Smooth muscle cell (in vitro differentiated cells): Measurements from ENCODE around the gene OR4E1. TPM values are rescaled to one million over a fixed set of nuclear protein-coding genes. Genes with fewer than 3 reads are reported as not detected.

Source experiments
- DNase-seq: peaks from one replicate; lab custom pipeline; 2025; ENCODE audit not compliant: unreplicated experiment; lab: John Stamatoyannopoulos, UW
- H2AFZ ChIP-seq: fragments of 200-600 bp; sonication (generic); 2 replicates; pipeline ENCODE4 v1.6.0; 2016; ENCODE audit warnings: antibody characterized with exemption, low read depth, mild to moderate bottlenecking
- H3F3A ChIP-seq: fragments of 200-600 bp; sonication (generic); 2 replicates; pipeline ENCODE4 v1.6.0; 2017; ENCODE audit warnings: antibody characterized with exemption, low read depth
- H3K27ac ChIP-seq: fragments of 200-600 bp; sonication (generic); 2 replicates; pipeline ENCODE4 v1.5.1; 2016; ENCODE audit warnings: low read depth, mild to moderate bottlenecking
- H3K27me3 ChIP-seq: fragments of 200-600 bp; sonication (generic); 2 replicates; pipeline ENCODE4 v1.6.1; 2016; ENCODE audit warnings: low read depth, mild to moderate bottlenecking
- H3K36me3 ChIP-seq: fragments of 200-600 bp; sonication (generic); 2 replicates; pipeline ENCODE4 v1.5.1; 2016; ENCODE audit warnings: low read depth
- H3K4me1 ChIP-seq: fragments of 200-600 bp; sonication (generic); 2 replicates; pipeline ENCODE4 v1.5.1; 2016; ENCODE audit warnings: low read depth
- H3K4me2 ChIP-seq: fragments of 200-600 bp; sonication (generic); 2 replicates; pipeline ENCODE4 v1.6.0; 2016; ENCODE audit warnings: mild to moderate bottlenecking
- H3K4me3 ChIP-seq: fragments of 200-600 bp; sonication (generic); 2 replicates; pipeline ENCODE4 v1.5.1; 2016; ENCODE audit warnings: mild to moderate bottlenecking
- H3K79me2 ChIP-seq: fragments of 200-600 bp; sonication (generic); 2 replicates; pipeline ENCODE4 v1.6.0; 2016; ENCODE audit warnings: low read depth, mild to moderate bottlenecking
- H3K9ac ChIP-seq: fragments of 200-600 bp; sonication (generic); 2 replicates; pipeline ENCODE4 v1.6.0; 2016; ENCODE audit warnings: low read depth
- H3K9me3 ChIP-seq: fragments of 200-600 bp; sonication (generic); replicated peaks from 2 replicates; pipeline ENCODE4 v1.5.1; 2016; ENCODE audit warnings: low read depth
- H4K20me1 ChIP-seq: fragments of 200-600 bp; sonication (generic); 2 replicates; pipeline ENCODE4 v1.6.0; 2016; ENCODE audit warnings: low read depth
- WGBS: methylation state at CpG from one replicate; pipeline ENCODE4 v1.1.7; 2016; ENCODE audit warnings: low lambda C conversion rate; 5-methylcytosine and 5-hydroxymethylcytosine counted together
- polyA plus RNA-seq: library from polyadenylated mRNA; unstranded; fragments of >200 nt; fragmentation: Nextera tagmentation; extraction: Ambion mirVana; gene quantifications from 2 replicates; pipeline ENCODE4 v1.2.1, GENCODE V29; 2016
- total RNA-seq: library from RNA; depleted of rRNA; stranded (reverse); fragments of >200 nt; gene quantifications from 2 replicates; pipeline ENCODE4 v1.2.3, GENCODE V29; 2014
- TF ChIP-seq, protein P1 (sequence below): fragments of 200-600 bp; sonication (generic); IDR thresholded peaks from 2 replicates; pipeline ENCODE4 v1.5.1; 2017; ENCODE audit warnings: borderline replicate concordance, mild to moderate bottlenecking, antibody characterized with exemption; ENCODE audit not compliant: insufficient read depth, poor library complexity, severe bottlenecking

Gene OR4E1
- total and polyA plus RNA-seq, 2 experiments from 2014 or later = not detected

DNA sequence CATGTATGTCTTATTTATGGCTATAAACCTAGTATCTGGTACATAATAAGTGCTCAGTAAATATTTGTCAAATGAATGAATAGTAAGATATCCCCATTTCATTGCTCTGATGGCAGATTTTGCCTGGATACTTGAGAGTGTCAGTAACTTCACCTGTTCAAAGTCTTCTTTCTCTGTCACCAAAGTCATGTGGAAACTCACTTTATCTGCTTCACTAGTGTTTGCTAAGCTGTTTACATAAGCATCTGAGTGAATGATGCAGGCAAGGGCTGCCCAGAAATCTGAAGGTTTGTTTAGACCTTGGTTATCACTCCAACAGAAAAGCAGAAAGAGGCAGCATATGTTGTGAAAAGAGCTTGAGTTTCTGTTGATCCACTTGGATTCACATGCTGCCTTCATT, 4.3 kb downstream of the OR4E1 start:
- H3K4me2 ChIP-seq = no peak overlapping the region
- TF ChIP-seq, protein P1, sequence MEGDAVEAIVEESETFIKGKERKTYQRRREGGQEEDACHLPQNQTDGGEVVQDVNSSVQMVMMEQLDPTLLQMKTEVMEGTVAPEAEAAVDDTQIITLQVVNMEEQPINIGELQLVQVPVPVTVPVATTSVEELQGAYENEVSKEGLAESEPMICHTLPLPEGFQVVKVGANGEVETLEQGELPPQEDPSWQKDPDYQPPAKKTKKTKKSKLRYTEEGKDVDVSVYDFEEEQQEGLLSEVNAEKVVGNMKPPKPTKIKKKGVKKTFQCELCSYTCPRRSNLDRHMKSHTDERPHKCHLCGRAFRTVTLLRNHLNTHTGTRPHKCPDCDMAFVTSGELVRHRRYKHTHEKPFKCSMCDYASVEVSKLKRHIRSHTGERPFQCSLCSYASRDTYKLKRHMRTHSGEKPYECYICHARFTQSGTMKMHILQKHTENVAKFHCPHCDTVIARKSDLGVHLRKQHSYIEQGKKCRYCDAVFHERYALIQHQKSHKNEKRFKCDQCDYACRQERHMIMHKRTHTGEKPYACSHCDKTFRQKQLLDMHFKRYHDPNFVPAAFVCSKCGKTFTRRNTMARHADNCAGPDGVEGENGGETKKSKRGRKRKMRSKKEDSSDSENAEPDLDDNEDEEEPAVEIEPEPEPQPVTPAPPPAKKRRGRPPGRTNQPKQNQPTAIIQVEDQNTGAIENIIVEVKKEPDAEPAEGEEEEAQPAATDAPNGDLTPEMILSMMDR = no peak
- DNase-seq = no peak

GRCh38 chr14:21668377-21668776, 5.2 kb downstream of the OR4E1 start:
- no peaks in the 10 kb centered on the region for H3K79me2 ChIP-seq
- H3K36me3 ChIP-seq = no peaks in the 10 kb centered on the region
- no peaks in the 10 kb centered on the region for H3F3A ChIP-seq
- no peak overlapping the region for H2AFZ ChIP-seq
- no peaks in the 10 kb centered on the region for H3K9me3 ChIP-seq
- TF ChIP-seq, protein P1 = no peak
- no peak overlapping the region for H3K9ac ChIP-seq
- 54% methylated on average over 3 of the region's 3 CpGs for WGBS
- no peak overlapping the region for H3K27ac ChIP-seq
- H4K20me1 ChIP-seq = no peaks in the 10 kb centered on the region
- H3K4me1 ChIP-seq = no peaks in the 10 kb centered on the region
- H3K27me3 ChIP-seq = no peaks in the 10 kb centered on the region
- peak overlapping the region; percentile 15 for H3K4me2 ChIP-seq
- no peak overlapping the region for H3K4me3 ChIP-seq
- DNase-seq = no peak

More for the DNA sequence above, 4.3 kb downstream of the OR4E1 start:
- no peak overlapping the region for H2AFZ ChIP-seq
- H3K4me1 ChIP-seq = no peaks in the 10 kb centered on the region
- H3K9me3 ChIP-seq = no peaks in the 10 kb centered on the region
- H3F3A ChIP-seq = no peaks in the 10 kb centered on the region
- H3K27ac ChIP-seq = no peak overlapping the region
- no peak overlapping the region for H3K9ac ChIP-seq
- H3K27me3 ChIP-seq = no peaks in the 10 kb centered on the region
- no peaks in the 10 kb centered on the region for H4K20me1 ChIP-seq
- no peak overlapping the region for H3K4me3 ChIP-seq
- H3K79me2 ChIP-seq = no peaks in the 10 kb centered on the region
- H3K36me3 ChIP-seq = no peaks in the 10 kb centered on the region

- TF ChIP-seq, protein P1 = no peak
- Histone ChIP-seq H3F3A (no peaks in the 10 kb centered on the region), H2AFZ (no peak overlapping the region), H3K27me3 (no peaks in the 10 kb centered on the region), H3K9ac (no peak overlapping the region), H3K79me2 (no peaks in the 10 kb centered on the region), H3K4me1 (no peaks in the 10 kb centered on the region), H3K27ac (no peak overlapping the region), H4K20me1 (no peaks in the 10 kb centered on the region), H3K9me3 (no peaks in the 10 kb centered on the region), H3K4me2 (no peak overlapping the region), H3K4me3 (no peak overlapping the region), H3K36me3 (no peaks in the 10 kb centered on the region)
- DNase-seq = no peak
- WGBS = 93% methylated on average over 1 of the region's 1 CpG
These were observed 16.6 kb downstream of the OR4E1 start for GRCh38 chr14:21656980-21657379.

DNA sequence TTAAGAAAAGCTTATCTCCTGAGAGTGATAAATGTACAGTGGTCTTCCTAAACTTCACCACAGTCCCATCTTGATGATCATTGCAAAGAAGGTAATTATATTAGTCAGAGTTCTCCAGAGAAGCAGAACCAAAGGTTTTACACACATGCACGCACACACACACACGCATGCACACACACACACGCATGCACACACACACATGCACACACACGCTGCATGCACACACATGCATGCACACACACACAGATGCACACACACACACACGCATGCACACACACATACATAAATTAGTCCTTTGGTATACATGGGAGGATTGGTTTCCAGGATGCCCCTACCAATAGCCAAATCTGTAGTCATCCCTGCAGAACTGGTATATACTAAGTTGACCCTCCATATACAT, 19.4 kb downstream of the OR4E1 start:
- DNase-seq = no peak
- no peak overlapping the region for H3K27ac ChIP-seq
- no peak overlapping the region for H3K9ac ChIP-seq
- no peaks in the 10 kb centered on the region for H3F3A ChIP-seq
- H3K9me3 ChIP-seq = no peaks in the 10 kb centered on the region
- no peaks in the 10 kb centered on the region for H3K36me3 ChIP-seq
- H3K4me2 ChIP-seq = no peak overlapping the region
- 91% methylated on average over 5 of the region's 5 CpGs for WGBS
- H3K79me2 ChIP-seq = no peaks in the 10 kb centered on the region
- H3K27me3 ChIP-seq = no peaks in the 10 kb centered on the region
- H2AFZ ChIP-seq = no peak overlapping the region
- H3K4me3 ChIP-seq = no peak overlapping the region
- TF ChIP-seq, protein P1 = no peak
- no peaks in the 10 kb centered on the region for H3K4me1 ChIP-seq
- no peaks in the 10 kb centered on the region for H4K20me1 ChIP-seq
